Measurements from ENCODE around the gene JAKMIP2.

- TF ChIP-seq EZH2 (IDR thresholded peaks at IDR 0.05; ENCODE audit: borderline replicate concordance, insufficient read depth, low read length, poor library complexity, severe bottlenecking) (no peak), EP300 (conservative IDR thresholded peaks at IDR 0.05; ENCODE audit: poor library complexity, severe bottlenecking) (no peak), MXI1 (conservative IDR thresholded peaks at IDR 0.05; ENCODE audit: poor library complexity, severe bottlenecking) (no peak), CTCF (IDR thresholded peaks at IDR 0.05; ENCODE audit: poor library complexity, severe bottlenecking) (no peak), RAD21 (conservative IDR thresholded peaks at IDR 0.05) (no peak), TAF1 (IDR thresholded peaks at IDR 0.05; ENCODE audit: low read depth) (no peak)
Observed at GRCh38 chr5:147573211-147573610, 209.3 kb downstream of the JAKMIP2 start.
